Tongue (tissue), 2 donors: ENCODE results near the gene ADRA2B. TPM values are rescaled to one million over a fixed set of nuclear protein-coding genes. Genes with fewer than 3 reads are reported as not detected.
"Not testable (repeated sequence)": the region's sequence is repeated elsewhere in the genome, so short reads cannot be mapped to it uniquely, and the experiment has no call there.

Experiments
- DNase-seq: peaks from one replicate; pipeline ENCODE4 v3.0.0-alpha.2; 2015
- total RNA-seq: library from RNA; depleted of rRNA; stranded (reverse); fragments of >200 nt; gene quantifications from one replicate; pipeline ENCODE4 v1.2.3, GENCODE V29; 2014

The ADRA2B gene
- total RNA-seq, result 5.2 TPM

DNA sequence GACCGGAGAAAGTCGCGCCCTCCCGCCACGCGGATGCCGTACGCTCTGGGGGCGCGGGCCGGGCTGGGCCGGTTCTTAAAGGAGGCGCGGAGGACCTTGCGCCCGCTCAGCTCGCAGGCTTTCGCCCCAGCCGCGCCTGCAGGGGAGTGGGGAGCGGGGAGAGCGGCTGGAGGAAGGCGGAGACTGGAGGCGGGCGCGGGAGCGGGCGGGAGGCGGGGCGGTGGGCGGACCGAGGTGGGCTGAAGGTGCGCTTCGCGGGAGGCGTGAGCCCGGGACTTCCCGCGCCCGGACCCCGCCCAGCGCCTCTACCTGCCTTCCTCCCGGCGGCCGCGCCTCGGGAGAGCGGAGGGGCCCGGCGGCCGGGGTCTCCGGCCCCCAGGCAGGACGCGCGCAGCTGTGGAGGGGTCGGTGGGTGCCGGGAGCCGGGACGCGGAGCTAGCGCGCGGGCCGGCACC, at the start of gene ADRA2B:
Gene ADRA2B, minus strand, starts transcription at position 148 of the 455 bp plus-strand sequence. CDS start 422 bp downstream, outside the sequence.
- peak; percentile 74 for DNase-seq

DNA sequence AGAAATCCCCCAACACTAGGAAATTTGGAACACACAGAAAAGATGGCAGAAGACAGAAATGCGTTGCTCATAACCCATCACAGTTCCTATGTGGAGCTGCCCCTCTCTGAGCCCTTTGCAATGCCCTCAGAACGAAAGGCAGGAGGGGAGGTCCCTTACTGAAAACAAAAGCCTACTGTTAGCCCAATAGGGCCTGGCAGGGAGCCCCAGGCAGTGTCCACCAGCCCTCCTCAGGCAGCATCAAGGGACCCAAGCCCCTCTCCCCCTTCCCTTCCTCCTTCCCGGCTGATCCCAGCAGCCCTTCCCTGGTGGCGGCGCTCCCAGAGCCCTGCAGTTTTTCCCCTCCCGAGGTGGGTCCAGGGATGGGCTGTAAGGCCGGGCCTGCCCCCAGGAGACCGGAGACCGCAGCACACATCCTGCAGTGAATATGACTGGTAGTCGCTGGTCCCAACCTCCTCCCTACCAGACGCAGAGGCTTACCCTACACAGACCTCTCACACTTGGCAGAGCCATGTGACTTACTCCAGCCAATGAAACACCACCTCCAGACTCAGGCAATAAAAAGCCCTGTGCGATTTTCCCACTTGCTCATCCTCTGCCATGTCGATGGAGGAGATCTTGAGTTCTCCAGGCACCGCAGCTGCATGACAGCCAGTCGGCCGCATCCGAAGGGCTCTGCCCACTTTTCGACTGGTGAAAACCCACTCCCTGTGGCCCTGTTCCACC, 48.3 kb upstream of the ADRA2B start:
- no peak for DNase-seq

DNA sequence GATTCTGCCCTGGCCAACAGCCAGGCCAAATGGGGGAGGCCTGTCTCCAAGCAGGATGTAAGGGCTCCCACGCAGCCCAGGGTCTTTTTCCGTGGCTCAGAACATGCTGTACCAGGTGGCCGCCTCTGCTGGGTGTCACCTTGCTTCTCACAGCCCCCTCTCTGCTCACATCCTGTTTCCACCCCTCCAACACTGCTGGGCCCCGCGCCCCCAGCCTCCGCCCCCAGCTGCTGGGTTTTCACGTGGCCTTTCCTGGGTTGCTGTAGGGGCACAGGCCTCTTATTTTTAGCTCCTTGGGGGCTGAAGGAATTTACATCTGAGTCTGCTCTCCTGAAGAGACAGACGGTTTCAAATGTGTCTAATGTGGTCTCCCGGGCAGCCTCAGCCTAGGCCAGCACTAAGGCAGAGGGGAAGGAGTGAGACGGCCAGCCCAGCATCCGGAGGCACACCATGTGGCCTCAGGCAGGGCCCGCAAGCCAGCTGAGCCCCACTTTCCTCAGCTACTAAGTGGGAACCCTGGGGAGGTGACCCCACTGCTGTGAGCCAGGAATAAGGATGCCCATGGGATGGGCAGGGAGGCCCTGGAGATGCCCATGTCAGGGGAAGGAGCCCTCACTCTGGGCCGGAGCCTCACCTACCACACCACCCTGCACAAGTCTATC, 47.5 kb upstream of the ADRA2B start:
- peak; percentile 66 for DNase-seq

DNA sequence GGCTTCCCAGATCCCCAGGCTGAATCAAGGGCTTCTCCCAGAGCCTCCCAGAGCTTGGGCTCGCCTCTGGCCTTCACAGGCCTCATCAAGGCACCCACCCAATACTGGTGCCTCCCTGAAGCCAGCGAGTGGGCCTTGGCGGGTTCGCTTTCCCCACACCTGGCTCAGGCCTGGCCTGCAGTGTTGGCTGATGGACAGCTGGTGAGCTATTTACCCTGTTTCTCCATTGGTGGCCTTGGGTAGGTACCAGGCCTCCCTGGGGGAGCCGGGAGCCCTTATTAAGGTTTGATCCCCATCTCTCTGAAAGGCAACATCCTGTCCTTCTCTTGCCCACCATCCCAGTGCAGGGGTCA, 47.0 kb upstream of the ADRA2B start:
- DNase-seq, result no peak

GRCh38 chr2:96161898-96162297, 45.5 kb upstream of the ADRA2B start:
- no peak for DNase-seq

- DNase-seq, result not testable (repeated sequence)
These were observed 44.0 kb upstream of the ADRA2B start for GRCh38 chr2:96160366-96160765.

DNA sequence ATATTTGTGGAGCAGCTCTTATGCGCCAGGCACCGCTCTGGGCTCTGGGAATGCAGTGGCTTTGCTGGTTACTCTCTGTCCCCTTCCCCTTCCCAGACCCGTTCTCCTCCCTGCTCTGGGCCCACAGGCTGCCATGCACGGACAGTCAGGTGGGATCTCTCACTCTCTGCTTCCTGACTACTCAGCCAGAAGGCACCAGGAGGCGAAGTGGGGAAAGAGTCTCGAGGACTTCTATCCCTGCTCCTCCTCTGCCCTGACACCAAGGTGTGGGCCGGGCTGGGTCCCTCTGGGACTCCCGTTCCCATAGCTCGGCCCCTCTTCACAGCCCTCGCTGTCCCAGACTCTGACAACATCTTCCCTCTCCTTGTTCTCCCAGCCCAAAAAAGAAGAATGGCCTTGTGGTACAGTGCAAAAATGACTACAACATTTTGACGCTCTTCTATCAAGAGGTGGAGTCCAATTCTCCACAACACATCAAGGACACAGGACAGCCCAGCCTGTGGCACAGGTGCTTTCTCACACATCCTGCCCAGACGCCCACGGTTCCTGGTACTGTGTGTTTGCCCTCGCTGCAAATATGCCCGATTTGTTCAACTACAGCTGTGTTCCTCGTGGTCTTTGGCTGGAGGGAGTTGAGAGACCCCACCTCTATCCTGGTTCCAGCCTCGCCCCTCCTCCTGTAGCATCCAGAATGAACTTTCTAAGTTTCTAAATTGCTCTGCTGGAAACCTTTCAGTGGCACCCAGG, 42.9 kb upstream of the ADRA2B start:
- DNase-seq, result no peak

DNA sequence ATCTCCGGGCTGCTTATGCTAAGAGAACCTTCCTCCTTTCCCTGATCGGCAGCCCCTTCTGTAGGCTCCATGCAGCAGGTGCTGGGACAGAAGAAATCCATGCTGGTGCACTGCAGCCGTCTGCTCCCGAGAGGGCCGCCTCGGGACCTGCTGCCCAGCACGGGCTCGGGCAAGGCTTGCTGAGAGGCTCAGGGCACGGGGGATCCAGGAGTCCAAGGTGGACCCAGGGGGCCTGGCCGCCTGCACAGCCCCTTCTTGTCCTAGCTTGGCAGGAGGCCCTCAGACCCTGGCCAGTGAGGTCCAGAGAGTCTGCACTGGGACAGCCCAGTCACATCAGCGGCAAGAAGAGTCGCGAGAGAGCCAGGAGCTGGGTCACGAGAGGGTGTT, 42.2 kb upstream of the ADRA2B start:
- DNase-seq, result no peak

DNA sequence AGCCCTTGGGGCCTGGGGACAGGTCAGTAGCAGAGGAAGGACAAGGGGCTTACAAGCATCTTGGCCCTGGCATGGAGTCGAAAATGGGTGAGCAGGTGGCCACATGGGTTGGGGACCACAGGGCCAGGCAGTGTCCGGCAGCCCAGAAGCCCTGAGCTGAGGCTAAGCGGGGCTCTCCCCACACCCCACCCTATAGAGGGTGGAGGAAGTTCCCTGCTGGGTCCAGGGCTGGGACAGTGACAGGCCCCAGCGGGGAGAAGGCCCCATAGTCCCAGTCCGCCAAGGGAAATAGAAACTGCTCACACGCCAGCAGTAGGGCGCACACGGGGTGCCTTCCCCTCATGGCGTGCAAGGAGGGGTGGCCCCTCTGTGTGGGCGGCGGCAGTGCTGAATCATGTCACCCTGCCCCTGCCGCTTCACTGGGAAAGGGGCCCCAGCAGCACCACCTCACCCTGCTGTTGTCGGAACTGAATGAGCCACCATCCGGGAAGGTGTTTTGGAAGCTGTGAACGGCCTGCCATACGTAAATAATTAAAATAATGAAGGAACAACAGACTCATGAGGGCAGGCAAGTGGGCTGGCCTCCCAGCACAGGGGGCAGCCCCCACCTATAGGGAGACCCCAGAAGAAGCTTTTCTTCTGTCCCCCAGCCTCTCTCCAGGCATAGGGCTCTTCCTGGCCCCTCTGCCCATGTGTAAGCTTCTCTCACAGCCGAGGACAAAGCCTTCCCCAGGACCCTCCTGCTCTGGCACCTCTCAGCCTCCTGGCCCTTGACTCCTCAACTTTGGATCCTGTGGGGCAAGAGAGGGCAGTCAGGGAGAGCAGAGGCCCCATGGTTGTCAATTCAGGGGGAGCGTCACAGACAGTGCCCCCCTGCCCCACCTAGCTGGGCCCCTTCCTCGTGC, 41.5 kb upstream of the ADRA2B start:
- DNase-seq, result no peak

DNA sequence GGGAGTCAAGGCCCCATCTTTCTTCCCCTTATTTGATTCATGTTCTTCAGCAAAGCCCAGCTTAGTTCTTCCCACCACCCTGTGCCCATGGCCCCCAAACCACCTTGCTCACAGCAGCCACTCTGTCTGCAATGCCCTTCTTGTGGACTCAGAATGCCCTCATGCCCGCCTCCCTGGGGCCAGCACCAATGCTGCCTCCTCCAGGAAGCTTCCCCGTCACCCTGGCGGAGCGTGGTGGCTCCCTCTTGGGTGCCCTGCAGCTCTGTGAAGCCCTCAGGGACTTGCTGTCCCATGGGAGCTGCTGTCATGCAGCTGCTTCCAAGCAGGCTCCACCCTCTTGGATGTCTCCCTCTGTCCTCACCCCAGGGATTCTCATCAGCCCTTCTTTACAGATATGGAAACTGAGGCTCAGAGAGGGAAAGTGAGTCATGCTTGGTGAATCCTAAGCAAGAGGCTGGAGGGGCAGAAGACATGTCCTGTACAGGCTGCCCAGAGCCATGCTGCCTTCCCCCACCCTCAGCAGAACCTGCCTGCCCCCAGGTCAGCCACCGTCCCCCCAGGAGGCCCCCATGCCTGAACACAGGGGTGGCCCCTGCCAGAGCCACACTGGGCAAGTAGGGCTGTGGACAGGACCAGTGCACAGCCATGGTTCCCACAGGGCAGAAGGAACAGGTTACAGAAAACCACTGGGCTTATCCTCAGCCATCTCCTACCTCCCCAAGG, 40.7 kb upstream of the ADRA2B start:
- DNase-seq, result no peak

- DNase-seq, result no peak
These were observed 39.8 kb upstream of the ADRA2B start for GRCh38 chr2:96156011-96156820.

DNA sequence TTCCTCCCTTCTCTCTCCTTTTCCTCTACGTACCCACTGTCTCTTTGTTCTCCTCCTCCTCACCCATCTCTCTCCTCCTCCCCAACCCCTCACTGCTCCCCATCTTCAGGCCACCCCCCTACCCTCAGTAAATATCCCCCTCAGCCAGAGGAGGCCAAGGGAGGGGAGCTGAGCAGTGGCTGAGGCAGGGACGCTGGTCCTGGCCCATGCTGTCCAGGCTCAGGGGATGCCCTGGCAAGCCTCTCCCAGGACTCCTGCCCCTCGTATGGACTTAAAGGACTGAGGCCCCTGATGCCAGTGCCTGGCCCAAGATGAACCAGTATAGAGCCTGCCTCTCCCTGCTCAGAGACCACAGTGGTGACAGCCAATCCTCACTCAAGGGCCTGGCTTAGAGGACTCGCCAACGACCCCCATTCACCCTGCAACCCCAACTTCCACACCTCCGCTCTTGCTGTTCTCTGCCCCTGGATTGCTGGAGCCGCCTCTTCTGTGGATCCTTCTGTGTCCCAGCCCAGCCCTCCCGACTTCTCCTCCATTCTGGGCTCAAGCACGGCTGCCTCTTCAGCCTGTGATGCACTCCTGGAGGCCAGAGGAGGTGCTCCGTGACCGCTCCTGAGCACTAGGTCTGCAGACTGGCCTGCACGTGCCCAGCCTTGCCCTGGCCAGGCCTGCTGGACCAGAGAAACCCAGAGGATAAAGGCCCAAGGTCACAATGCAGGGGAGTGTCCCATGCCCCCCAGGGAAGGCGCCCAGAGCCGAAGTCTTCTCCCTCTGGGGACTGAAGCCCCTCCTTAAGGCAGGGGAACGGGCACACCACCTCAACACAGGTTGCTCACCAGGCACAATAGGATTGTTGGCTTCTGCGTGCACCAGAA, 38.4 kb upstream of the ADRA2B start:
- DNase-seq, result no peak

GRCh38 chr2:96153991-96154431, 37.6 kb upstream of the ADRA2B start:
- no peak for DNase-seq

DNA sequence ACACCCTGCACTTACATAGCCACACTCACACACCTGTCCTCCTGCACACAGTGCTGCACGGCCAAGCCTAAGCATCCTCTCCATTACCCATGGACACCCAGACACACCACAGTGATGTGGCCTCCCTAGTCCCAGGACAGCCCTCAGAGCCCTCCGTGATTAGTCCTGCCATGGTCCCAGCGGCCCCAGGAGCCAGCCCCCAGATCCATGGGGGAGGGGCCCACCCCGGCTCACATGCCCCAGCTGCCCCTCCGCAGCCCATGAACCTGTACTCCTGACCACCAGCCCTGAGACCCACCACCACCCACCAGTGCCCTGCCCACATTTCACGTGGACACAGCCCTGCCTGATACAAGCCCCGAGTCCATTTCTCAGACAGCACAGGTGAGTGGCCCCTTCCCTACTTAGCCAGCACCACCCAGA, 36.9 kb upstream of the ADRA2B start:
- DNase-seq, result no peak

GRCh38 chr2:96152304-96153161, 36.2 kb upstream of the ADRA2B start:
- no peak for DNase-seq

DNA sequence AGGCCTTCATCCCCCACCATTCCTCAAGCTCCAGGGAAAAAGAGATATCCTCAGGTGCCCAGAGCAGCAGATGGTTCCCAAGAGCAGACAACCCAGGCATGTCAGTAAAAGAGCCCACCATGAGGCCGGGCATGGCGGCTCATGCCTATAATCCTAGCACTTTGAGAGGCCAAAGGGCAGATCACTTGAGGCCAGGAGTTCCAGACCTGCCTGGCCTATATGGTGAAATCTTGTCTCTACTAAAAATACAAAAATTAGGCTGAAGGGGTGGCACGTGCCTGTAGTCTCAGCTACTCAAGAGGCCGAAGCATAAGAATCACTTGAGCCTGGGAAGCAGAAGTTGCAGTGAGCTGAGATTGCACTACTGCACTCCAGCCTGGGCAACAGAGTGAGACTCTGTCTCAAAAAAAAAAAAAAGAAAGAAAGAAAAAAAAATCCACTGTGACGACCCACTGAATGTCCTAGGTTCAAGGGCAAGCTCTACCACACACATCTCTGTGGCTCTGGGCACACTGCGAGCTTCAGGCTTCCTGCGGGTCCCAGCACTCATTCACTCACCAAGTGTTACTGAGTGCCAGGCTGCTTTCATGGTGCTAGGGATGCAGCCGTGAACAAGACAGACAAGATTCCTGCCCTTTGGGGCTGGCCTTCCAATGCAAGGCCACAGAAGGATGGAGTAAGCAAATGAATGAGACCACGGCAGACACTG, 35.4 kb upstream of the ADRA2B start:
- DNase-seq, result no peak

- no peak for DNase-seq
These were observed 34.6 kb upstream of the ADRA2B start for GRCh38 chr2:96150791-96151594.
